GM18861 (cell line): ENCODE measurements around the gene PHOSPHO1.

Experiments
- ATAC-seq: cut with Tn5 transposase; IDR thresholded peaks from one replicate; pipeline ENCODE4 v1.9.1; 2021; ENCODE audit not compliant: unreplicated experiment

The PHOSPHO1 gene

DNA sequence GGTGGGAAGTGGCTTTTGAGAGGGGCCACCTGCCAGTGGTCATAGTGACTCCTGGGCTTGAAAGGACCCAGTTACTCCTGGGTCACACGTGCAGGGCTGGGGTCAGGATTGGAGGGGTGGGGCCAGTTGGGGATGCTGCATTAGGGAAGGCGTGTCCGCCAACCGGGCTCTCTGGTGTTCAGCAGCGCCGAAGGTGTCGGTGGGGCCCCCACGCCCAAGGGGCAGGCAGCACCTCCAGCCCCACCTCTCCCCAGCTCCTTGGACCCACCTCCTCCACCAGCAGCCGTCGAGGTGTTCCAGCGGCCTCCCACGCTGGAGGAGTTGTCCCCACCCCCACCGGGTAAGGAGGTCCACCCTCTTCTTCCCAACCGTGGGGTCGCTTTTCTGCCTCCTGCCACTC is 10.6 kb downstream of the PHOSPHO1 start:
- ATAC-seq = no peak

GRCh38 chr17:49218941-49219913 is 11.4 kb downstream of the PHOSPHO1 start:
- ATAC-seq = no peak

DNA sequence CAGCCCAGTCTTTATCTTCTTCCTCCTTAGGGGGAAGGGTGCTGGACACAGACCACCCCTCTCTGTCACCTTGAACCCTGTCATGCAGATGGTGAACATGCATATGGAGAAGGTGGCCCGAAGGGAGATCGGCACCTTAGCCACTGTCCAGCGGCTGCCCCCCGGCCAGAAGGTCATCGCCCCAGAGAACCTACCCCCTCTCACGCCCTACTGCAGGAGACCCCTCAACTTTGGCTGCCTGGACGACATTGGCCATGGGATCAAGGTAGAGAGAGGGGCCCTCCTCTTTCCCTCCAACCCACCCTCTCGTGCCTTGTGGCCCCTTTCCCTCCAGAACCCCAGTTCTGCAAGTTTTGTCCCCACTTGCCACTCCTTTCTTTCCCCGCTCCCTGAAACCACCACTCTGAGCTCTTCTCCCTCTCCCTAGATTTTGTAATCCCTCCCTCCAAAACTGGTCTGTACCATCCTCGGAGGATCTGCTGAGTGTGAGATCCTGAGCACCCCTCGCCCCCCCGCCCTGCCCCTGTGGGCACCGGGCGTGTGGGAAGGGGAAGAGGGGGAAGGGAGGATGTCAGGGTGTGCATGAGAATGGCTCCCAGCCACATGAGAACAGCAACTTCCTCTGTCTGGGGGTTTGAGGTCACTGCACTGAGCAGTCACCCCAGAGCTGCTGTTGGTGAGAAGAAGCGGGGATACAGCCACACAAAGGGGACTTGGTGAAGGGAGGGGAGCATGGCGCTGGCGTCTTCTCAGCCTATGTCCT is 12.8 kb downstream of the PHOSPHO1 start:
- peak; percentile 52 for ATAC-seq

DNA sequence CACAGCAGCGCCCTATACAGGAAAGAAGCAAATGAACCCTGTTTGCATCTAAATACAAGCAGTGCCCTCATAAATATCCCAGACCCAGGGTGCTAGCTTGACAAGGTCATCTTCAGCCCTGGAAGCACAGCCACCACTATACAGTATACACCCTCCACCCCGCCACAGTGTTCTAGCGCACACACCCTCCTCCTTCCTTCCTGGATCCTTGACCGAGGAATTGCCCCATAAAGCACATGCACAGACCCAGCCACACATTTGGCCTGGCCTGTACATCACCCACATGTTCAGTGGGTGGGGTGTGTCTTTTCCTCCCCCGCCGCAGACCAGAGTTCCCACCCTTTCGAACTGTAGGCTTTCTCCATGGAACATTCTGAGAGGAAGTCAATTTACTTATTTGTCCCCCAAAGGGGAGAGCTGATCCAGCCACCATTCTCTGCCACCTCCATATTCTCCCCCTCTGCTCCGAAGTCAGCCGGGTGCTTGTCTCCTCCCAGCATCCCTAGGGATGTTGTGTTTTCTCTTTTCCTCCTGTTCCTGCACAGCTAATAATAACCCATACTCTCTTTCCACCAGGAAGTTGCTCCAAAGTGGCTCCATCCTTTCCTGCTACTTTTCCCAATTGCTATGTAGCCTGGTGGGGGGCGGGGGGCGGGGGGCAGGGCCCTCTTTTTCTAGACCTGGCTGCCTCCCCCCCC is 13.5 kb downstream of the PHOSPHO1 start:
- no peak for ATAC-seq

- ATAC-seq = no peak
Observed at GRCh38 chr17:49216482-49216881, 14.1 kb downstream of the PHOSPHO1 start.

DNA sequence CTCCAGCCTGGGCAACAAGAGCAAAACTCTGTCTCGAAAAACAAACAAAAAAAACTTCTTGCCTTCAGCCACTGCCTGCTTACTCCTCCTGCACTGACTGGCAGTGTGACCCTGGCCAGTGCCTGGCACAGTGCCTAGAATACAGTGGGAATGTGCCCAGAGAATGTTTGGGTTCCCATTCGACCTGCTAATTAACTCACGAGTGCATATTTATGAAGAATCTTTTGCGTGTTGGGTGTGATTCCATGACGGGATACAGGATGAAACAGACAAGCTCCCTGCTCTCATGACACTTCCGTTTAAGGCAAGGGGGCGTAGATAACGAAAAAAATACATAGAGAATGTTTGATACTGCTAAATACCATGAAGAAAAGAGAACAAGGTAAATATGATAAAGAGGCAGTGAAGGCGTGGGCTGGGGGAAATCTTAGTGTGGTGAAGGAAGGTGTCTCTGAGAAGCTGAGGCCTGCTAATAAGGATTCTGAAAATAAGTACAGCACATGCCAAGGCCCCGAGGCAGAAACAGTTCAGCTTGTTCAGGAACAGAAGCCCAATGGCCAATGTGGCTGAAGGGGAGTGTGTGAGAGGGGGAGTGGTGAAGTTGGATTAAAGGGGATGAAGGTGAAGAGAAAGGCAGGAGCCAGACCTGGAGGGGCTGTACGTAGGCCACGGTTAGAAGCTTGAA is 15.8 kb downstream of the PHOSPHO1 start:
- no peak for ATAC-seq

- ATAC-seq = no peak
Observed at GRCh38 chr17:49213847-49214246, 16.7 kb downstream of the PHOSPHO1 start.

- no peak for ATAC-seq
Observed at GRCh38 chr17:49213399-49213798, 17.2 kb downstream of the PHOSPHO1 start.

DNA sequence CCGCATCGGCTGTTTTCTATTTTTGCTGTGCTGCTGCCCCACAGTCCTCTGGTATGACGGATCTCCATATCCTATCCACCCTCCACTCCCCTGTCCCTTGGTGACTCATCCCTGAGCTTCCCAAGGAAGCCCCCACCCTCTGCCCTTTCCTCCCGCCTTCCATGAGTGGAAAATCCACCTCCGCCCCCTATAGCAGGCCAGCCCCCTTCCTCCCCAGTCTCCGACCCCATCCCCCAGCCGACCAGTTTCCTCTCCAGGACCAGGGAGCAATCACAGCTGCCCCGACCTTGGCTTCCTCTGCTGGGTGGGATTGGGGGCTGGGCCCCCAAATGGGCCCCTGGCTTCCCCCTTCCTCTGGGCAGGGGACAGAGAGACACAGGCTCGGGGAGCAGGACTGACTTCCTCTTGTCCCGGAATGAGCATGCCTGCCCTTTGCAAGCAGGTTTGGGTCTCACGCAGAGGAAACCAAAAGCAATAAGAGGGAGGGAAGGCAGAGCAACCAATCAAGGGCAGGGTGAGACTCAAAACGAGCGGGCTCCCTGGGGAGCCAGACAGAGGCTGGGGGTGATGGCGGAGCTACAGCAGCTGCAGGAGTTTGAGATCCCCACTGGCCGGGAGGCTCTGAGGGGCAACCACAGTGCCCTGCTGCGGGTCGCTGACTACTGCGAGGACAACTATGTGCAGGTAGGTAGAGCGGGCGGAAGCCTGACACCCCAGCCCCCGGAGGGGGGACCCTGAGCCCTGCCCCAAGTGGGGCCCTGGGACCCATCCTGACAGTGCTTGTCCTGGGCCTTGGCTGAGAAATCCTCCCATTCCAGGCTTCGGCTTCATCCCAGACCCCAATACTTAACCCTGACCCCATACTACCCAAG is 20.2 kb downstream of the PHOSPHO1 start, which contains the start of the genes ABI3 and GNGT2:
Gene ABI3 (plus strand): TSS at position 550 of the 872 bp plus-strand sequence. CDS start 18 bp downstream, at position 568.
Gene GNGT2 (minus strand): TSS at position 417 of the 872 bp plus-strand sequence. CDS start 3,152 bp downstream, outside the sequence.
- no peak for ATAC-seq

- ATAC-seq = no peak
Observed at GRCh38 chr17:49209061-49209571, 21.5 kb downstream of the PHOSPHO1 start.

- no peak for ATAC-seq
Observed at GRCh38 chr17:49204516-49204915, 26.1 kb downstream of the PHOSPHO1 start.

GRCh38 chr17:49203796-49204195 is 26.8 kb downstream of the PHOSPHO1 start:
- ATAC-seq = no peak

GRCh38 chr17:49201481-49201927 is 29.1 kb downstream of the PHOSPHO1 start:
- ATAC-seq = no peak

- no peak for ATAC-seq
Observed at GRCh38 chr17:49200423-49201083, 30.0 kb downstream of the PHOSPHO1 start.

- no peak for ATAC-seq
Observed at GRCh38 chr17:49198211-49198610, 32.4 kb downstream of the PHOSPHO1 start.

- no peak for ATAC-seq
Observed at GRCh38 chr17:49197346-49197998, 33.1 kb downstream of the PHOSPHO1 start.

GRCh38 chr17:49196520-49196919 is 34.1 kb downstream of the PHOSPHO1 start:
- no peak for ATAC-seq

- ATAC-seq = no peak
Observed at GRCh38 chr17:49195751-49196150, 34.8 kb downstream of the PHOSPHO1 start.
